Measurements from ENCODE around the gene GTPBP2. TPM values are rescaled to one million over a fixed set of nuclear protein-coding genes. Genes with fewer than 3 reads are reported as not detected.

Gene GTPBP2
- total RNA-seq, 1 experiment from 2014 or later: 186 TPM

DNA sequence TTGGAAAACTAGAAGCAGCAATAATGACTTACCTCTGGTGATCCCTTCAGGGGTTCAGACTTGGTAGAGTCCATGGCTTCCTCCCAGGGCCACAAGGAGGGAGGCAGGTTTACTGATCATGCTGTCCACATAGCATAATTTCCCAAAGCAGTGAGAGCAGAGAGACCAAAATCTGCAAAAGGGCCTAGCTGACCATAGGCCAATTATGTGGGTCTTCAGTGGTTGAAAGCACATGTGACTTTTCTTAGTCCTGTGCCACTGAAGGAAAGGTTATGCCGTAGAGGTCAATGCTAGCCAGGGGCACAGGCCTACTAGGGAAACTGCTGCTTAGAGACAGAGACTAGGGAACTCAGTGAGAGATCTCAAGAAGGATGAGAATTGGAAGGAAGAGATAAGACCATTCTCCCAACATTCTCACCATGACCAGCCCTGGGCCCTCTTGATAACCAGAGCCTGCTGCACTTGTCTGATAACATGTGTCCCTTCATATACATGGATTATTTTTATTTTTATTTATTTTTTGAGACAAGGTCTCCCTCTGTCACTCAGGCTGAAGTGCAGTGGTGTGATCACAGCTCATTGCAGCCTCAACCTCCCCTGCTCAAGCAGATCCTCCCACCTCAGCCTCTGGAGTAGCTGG lies 2.0 kb upstream of the GTPBP2 start:
- DNase-seq: no peak
- Mint-ChIP-seq H3K9me3 (ENCODE audit: low read depth, unreplicated experiment) (no peaks in the 10 kb centered on the region), H3K4me3 (ENCODE audit: low read depth, unreplicated experiment) (no peak overlapping the region), H3K4me1 (ENCODE audit: low read depth, unreplicated experiment) (peaks cover 55% of the 10 kb centered on the region), H3K27ac (ENCODE audit: unreplicated experiment) (peak overlapping the region; percentile 100), H3K27me3 (ENCODE audit: unreplicated experiment) (peaks cover 7% of the 10 kb centered on the region), H3K36me3 (ENCODE audit: insufficient read depth, unreplicated experiment) (peaks cover 53% of the 10 kb centered on the region)
- TF ChIP-seq, protein P1, sequence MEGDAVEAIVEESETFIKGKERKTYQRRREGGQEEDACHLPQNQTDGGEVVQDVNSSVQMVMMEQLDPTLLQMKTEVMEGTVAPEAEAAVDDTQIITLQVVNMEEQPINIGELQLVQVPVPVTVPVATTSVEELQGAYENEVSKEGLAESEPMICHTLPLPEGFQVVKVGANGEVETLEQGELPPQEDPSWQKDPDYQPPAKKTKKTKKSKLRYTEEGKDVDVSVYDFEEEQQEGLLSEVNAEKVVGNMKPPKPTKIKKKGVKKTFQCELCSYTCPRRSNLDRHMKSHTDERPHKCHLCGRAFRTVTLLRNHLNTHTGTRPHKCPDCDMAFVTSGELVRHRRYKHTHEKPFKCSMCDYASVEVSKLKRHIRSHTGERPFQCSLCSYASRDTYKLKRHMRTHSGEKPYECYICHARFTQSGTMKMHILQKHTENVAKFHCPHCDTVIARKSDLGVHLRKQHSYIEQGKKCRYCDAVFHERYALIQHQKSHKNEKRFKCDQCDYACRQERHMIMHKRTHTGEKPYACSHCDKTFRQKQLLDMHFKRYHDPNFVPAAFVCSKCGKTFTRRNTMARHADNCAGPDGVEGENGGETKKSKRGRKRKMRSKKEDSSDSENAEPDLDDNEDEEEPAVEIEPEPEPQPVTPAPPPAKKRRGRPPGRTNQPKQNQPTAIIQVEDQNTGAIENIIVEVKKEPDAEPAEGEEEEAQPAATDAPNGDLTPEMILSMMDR (IDR thresholded peaks at IDR 0.05; ENCODE audit: unreplicated experiment): no peak
- intact Hi-C loops (cut with micrococcal nuclease; ENCODE audit: unreplicated experiment): no loop called here
- CTCF ChIA-PET: no interaction called here
- BruUV-seq (replicated peaks): no TSS peak

DNA sequence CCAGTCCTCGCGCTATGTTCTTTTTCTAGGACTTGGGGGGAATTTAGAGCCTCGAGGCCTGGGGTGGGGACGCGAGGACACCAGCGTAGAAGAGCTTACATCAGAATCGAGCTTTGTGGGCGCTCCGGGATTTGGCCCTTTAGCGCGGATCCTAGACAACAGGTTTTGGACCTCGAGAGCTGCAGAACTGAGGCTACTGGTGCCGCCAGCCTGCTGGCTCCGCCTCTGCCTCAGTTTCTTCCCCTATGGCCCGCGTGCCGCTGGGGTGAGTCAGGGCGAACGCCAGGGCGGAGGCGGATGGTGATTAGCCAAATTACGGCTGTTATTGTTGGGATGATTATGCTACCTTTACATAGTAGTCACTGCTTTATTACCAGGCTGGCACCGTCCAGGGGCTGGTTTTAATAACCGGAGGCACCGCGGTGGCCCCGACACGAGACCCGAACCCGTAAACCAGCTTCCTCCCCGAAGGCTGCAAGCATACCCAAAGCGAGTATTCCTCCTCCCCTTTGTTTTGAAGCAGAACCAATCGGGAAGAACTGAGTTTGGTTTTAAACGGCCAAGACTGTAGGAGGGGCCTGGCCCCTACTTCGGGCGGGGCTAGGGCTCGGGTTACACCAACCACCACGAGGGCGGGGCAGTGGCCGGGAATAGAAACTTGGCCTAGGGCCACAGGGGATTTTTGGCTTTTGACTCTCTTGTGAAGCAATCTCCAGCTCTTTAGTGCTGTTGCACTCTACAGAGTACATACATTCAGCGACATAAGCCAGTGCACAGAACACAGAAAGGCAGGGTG lies 639 bp upstream of the GTPBP2 start:
- TF ChIP-seq, protein P1 (IDR thresholded peaks at IDR 0.05; ENCODE audit: unreplicated experiment): no peak
- Mint-ChIP-seq H3K4me3 (ENCODE audit: low read depth, unreplicated experiment) (peak overlapping the region; percentile 100), H3K36me3 (ENCODE audit: insufficient read depth, unreplicated experiment) (peaks cover 58% of the 10 kb centered on the region), H3K4me1 (ENCODE audit: low read depth, unreplicated experiment) (peaks cover 50% of the 10 kb centered on the region), H3K27me3 (ENCODE audit: unreplicated experiment) (peaks cover 7% of the 10 kb centered on the region), H3K9me3 (ENCODE audit: low read depth, unreplicated experiment) (no peaks in the 10 kb centered on the region), H3K27ac (ENCODE audit: unreplicated experiment) (peak overlapping the region; percentile 100)
- CTCF ChIA-PET: interaction anchor here (0.5 to 1.3 kb wide), 19 partner anchors 9 to 449 kb away, joined by 3 to 8 read pairs (median 3); no protein-coding TSS in a partner anchor
- BruUV-seq (replicated peaks): TSS peak; percentile 78
- peak; percentile 99 for DNase-seq
- intact Hi-C loops (cut with micrococcal nuclease; ENCODE audit: unreplicated experiment): no loop called here

DNA sequence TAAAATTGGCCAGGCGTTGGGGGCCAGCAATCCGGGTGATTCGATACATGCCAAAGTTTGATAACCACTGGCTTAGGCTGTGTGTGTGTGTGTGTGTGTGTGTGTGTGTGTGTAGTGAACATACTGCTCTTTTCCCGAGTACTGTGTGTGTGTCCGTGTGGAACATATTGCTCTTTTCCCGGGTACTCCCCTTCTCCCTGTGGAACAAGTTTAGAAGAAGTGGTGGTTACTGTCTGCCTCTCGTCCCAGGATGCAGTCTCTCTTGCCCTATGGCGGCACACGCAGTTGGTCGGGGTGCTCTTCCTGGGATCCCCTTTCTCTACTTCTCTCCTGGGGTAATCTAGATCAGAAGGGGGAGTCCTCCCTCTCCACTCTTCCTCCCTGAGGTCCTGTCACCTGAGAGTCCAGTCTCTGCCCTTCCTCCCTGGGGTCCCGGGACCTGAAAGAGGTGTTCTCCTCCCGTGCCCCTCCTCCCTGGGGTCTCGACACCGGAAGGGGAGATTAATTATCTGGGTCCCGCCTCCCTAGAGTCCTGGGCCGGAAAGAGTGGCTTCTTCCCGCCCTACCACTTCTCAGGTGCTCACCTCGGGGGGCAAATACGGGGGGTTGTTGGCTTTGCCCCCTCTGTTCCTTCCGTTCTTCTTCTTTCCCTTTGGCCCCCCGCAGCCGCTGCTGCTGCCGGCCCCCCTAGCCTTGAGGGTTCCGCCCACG lies 516 bp downstream of the GTPBP2 start:
- CTCF ChIA-PET: interaction anchor here (0.6 to 1.3 kb wide), 9 partner anchors 8 to 450 kb away, joined by 3 to 8 read pairs (median 3); no protein-coding TSS in a partner anchor
- peaks cover 47% of the 10 kb centered on the region for H3K4me1 Mint-ChIP-seq (ENCODE audit: low read depth, unreplicated experiment)
- TF ChIP-seq, protein P1 (IDR thresholded peaks at IDR 0.05; ENCODE audit: unreplicated experiment): no peak
- BruUV-seq (replicated peaks): TSS peak; percentile 28
- peaks cover 7% of the 10 kb centered on the region for H3K27me3 Mint-ChIP-seq (ENCODE audit: unreplicated experiment)
- no peaks in the 10 kb centered on the region for H3K9me3 Mint-ChIP-seq (ENCODE audit: low read depth, unreplicated experiment)
- peak; percentile 79 for DNase-seq
- H3K27ac Mint-ChIP-seq (ENCODE audit: unreplicated experiment): peak overlapping the region; percentile 100
- peaks cover 70% of the 10 kb centered on the region for H3K36me3 Mint-ChIP-seq (ENCODE audit: insufficient read depth, unreplicated experiment)
- peak overlapping the region; percentile 100 for H3K4me3 Mint-ChIP-seq (ENCODE audit: low read depth, unreplicated experiment)
- intact Hi-C loops (cut with micrococcal nuclease; ENCODE audit: unreplicated experiment): no loop called here

DNA sequence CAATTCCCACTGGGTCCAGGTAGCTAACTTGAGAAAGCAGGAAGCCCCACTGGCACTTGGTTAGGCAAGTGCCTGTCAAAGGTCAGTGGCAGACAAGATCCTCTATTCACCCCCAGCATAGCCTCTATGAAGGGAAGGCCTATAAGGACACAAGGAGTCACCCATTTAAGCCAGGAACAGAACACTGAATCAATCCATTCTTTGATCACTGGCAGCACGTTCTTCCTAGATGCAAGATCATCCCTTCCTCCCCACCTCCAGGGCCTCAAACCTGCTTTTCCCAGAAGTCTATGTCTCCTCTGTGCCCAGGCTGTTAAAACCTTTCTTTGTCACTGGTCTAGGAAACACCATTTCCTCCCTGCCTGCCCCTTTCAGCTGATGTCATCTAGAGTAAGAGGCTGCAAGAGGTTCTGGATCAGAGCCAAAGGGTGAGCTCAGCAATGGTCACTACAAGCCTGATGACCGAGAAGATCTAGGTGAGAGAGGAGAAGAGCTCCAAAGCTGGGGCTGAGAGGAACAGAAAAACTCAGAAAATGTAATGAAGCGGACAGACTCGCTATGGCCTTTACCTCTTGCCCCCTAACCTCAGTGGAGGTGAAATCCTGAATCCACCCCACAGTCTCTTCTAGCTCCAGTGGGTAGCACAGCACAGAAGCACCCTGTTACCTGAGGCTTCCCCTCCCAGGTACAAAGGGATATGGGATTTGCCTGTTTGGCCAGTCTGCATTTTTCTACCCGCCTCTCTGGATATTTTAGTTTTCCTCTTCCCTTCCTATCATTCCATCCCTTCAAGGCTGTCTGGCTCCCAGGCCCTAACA lies 1.8 kb downstream of the GTPBP2 start:
- intact Hi-C loops (cut with micrococcal nuclease; ENCODE audit: unreplicated experiment): no loop called here
- Mint-ChIP-seq H3K4me3 (ENCODE audit: low read depth, unreplicated experiment) (peak overlapping the region; percentile 100), H3K27ac (ENCODE audit: unreplicated experiment) (peak overlapping the region; percentile 100), H3K27me3 (ENCODE audit: unreplicated experiment) (peaks cover 7% of the 10 kb centered on the region), H3K9me3 (ENCODE audit: low read depth, unreplicated experiment) (no peaks in the 10 kb centered on the region), H3K4me1 (ENCODE audit: low read depth, unreplicated experiment) (peaks cover 47% of the 10 kb centered on the region), H3K36me3 (ENCODE audit: insufficient read depth, unreplicated experiment) (peaks cover 83% of the 10 kb centered on the region)
- BruUV-seq (replicated peaks): no TSS peak
- CTCF ChIA-PET: interaction anchor here (0.5 to 1.5 kb wide), 6 partner anchors 9 to 299 kb away, joined by 3 read pairs; no protein-coding TSS in a partner anchor
- TF ChIP-seq, protein P1 (IDR thresholded peaks at IDR 0.05; ENCODE audit: unreplicated experiment): no peak
- peak; percentile 90 for DNase-seq

All from Calu3 (cell line).